Neural progenitor cell (in vitro differentiated cells): ENCODE data around the gene FAM9C.

Source experiments
- CTCF ChIP-seq: fragments of 200-600 bp; sonication (generic); IDR thresholded peaks from 2 replicates; pipeline ENCODE4 v1.5.1; 2017; ENCODE audit warnings: antibody characterized with exemption, mild to moderate bottlenecking
- EZH2phosphoT487 ChIP-seq: fragments of 200-600 bp; sonication (generic); IDR thresholded peaks from 2 replicates; pipeline ENCODE4 v1.6.1; 2017; ENCODE audit warnings: antibody characterized with exemption

- TF ChIP-seq CTCF (no peak), EZH2phosphoT487 (no peak)
Measured at GRCh38 chrX:13064599-13065143, 20.3 kb upstream of the FAM9C start.
